ENCODE data around the gene MPZL1.

DNA sequence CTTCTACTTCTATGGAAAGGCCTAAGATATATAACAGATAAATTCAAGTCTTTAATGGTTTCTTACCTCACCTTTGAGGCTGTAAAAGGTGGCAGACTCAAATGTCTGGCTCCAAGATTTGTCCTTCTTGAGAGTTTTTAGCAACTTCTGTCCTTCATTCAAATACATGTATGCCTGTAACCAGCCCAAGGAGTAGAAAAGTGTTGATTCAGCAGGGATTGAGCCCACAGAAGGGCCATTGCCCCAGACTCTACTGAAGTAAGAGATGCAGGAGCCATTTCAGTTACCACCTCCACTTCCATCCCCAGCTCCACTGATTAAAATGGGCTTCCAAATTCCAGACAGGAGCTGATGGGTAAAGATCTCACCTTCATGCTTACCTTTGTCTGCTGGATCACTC, 112.1 kb downstream of the MPZL1 start:
- TF ChIP-seq, protein P1, sequence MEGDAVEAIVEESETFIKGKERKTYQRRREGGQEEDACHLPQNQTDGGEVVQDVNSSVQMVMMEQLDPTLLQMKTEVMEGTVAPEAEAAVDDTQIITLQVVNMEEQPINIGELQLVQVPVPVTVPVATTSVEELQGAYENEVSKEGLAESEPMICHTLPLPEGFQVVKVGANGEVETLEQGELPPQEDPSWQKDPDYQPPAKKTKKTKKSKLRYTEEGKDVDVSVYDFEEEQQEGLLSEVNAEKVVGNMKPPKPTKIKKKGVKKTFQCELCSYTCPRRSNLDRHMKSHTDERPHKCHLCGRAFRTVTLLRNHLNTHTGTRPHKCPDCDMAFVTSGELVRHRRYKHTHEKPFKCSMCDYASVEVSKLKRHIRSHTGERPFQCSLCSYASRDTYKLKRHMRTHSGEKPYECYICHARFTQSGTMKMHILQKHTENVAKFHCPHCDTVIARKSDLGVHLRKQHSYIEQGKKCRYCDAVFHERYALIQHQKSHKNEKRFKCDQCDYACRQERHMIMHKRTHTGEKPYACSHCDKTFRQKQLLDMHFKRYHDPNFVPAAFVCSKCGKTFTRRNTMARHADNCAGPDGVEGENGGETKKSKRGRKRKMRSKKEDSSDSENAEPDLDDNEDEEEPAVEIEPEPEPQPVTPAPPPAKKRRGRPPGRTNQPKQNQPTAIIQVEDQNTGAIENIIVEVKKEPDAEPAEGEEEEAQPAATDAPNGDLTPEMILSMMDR (IDR thresholded peaks at IDR 0.05; ENCODE audit: low read depth, low read length, poor library complexity, severe bottlenecking), result no peak
- TF ChIP-seq EZH2phosphoT487 (IDR thresholded peaks at IDR 0.05; ENCODE audit: borderline replicate concordance, low read length), result no peak

Data from DOHH2 (cell line).